PFSK-1 (cell line): ENCODE data around the gene KIAA2012.

Experiments
- POLR2AphosphoS5 ChIP-seq: IDR thresholded peaks from 2 replicates; pipeline ENCODE4 v1.6.1; 2012; ENCODE audit warnings: low read depth, mild to moderate bottlenecking, control low read depth, low read length, moderate library complexity
- SIN3A ChIP-seq: IDR thresholded peaks from 2 replicates; pipeline ENCODE4 v1.6.1; 2012; ENCODE audit warnings: mild to moderate bottlenecking, low read length, moderate library complexity, borderline replicate concordance; ENCODE audit not compliant: insufficient read depth
- TAF1 ChIP-seq: IDR thresholded peaks from 2 replicates; pipeline ENCODE4 v1.6.1; 2012; ENCODE audit warnings: low read length, control low read depth, borderline replicate concordance; ENCODE audit not compliant: insufficient read depth
- TF ChIP-seq, protein P1 (sequence below), 2 experiments: IDR thresholded peaks; 2 replicates each; pipeline versions ENCODE4 v1.6.1 to v1.8.0; 2011 to 2012; ENCODE audit warnings: low read depth in 2 of 2, low read length in 2 of 2, control low read depth in 1 of 2, inconsistent platforms in 1 of 2, mild to moderate bottlenecking in 1 of 2, moderate library complexity in 1 of 2; ENCODE audit not compliant: insufficient read depth in 1 of 2

DNA sequence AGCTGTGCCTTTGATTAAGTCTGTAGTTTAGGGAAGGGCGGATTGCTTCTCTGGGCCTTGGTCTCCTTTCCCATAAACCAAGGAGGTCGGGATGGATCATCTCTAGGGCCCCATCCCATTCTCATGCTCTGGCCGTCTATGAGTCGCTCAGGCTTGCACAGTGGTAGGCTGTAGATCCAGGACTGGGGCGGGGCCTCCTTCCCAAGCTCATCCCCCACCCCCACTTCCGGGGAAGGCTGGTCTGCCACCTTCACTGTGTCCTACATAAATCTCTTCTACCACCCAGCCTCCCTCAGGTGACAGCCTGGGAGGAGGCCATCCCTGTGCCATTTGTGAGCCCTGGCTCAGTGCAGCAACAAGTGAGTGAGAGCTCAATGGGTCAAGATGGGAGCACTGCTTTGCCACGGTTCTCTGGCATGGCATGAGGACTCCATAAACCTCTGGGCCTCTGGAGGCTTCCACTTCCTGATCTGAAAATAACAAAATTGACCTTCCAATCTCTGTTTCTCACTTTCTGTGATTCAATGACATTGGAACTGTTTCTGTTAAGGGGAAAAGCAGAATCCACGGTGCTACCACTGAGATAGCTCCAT, 96.9 kb downstream of the KIAA2012 start:
- no peak for TF ChIP-seq TAF1
- no peak for TF ChIP-seq POLR2AphosphoS5
- TF ChIP-seq, protein P1, sequence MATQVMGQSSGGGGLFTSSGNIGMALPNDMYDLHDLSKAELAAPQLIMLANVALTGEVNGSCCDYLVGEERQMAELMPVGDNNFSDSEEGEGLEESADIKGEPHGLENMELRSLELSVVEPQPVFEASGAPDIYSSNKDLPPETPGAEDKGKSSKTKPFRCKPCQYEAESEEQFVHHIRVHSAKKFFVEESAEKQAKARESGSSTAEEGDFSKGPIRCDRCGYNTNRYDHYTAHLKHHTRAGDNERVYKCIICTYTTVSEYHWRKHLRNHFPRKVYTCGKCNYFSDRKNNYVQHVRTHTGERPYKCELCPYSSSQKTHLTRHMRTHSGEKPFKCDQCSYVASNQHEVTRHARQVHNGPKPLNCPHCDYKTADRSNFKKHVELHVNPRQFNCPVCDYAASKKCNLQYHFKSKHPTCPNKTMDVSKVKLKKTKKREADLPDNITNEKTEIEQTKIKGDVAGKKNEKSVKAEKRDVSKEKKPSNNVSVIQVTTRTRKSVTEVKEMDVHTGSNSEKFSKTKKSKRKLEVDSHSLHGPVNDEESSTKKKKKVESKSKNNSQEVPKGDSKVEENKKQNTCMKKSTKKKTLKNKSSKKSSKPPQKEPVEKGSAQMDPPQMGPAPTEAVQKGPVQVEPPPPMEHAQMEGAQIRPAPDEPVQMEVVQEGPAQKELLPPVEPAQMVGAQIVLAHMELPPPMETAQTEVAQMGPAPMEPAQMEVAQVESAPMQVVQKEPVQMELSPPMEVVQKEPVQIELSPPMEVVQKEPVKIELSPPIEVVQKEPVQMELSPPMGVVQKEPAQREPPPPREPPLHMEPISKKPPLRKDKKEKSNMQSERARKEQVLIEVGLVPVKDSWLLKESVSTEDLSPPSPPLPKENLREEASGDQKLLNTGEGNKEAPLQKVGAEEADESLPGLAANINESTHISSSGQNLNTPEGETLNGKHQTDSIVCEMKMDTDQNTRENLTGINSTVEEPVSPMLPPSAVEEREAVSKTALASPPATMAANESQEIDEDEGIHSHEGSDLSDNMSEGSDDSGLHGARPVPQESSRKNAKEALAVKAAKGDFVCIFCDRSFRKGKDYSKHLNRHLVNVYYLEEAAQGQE (IDR thresholded peaks at IDR 0.05; ENCODE audit: insufficient read depth in 1 of 2, low read depth in 2 of 2, low read length in 2 of 2), result no peak
- TF ChIP-seq SIN3A, result no peak
